NOMO-1 treated with dmso at 0.1 percent for 144 hours (cell line): ENCODE data around the gene SDHA.
"Not testable (repeated sequence)": the region's sequence is repeated elsewhere in the genome, so short reads cannot be mapped to it uniquely, and the experiment has no call there.

Experiments used
- DNase-seq: peaks from one replicate; lab custom pipeline; 2025; ENCODE audit not compliant: unreplicated experiment; lab: John Stamatoyannopoulos, UW

Gene SDHA

DNA sequence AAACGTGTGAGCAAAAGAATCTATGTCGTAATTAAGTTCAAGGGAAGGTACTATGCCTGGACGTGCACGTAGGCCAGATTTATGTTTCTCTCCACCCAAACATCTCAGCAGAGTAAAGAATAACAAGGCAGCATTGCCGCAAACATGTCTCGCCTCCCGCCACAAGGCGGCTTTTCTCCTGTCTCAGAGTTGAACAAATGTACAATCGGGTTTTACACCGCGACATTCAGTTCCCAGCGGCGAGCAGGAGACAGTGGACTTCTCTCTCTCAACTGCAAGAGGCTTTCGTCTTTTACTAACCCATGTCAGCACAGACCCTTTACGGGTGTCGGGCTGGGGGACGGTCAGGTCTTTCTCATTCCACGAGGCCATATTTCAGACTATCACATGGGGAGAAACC lies 21.1 kb upstream of the SDHA start:
- not testable (repeated sequence) for DNase-seq

DNA sequence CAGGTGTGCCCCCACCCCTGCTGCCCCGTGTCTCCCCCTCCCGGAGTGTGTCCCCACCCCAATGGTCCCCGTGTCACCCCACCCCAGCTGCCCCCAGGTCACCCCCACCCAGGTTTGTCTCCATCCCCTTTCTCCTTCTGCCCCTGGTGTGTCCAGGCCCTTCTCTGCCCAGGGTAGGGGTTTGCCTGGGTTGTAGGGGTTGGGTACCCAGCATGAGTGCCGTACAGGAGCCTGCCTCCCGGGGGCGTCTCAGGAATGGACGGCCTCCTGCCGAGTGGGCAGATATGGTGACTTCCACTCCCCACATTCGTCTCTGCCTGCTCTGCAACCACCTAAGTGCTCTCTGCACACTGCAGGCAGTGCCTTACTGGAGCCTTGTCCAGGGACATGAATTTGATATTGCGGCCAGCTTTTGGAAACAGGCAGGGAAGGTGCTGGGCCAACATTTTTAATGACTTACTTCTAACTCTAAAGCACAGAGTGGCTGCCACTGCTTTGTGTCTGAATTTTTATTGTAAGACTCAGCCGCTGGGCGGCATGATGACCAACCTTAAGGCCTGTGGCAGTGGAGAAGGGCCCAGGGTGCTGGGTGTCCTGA lies 20.1 kb upstream of the SDHA start:
- DNase-seq, result no peak

DNA sequence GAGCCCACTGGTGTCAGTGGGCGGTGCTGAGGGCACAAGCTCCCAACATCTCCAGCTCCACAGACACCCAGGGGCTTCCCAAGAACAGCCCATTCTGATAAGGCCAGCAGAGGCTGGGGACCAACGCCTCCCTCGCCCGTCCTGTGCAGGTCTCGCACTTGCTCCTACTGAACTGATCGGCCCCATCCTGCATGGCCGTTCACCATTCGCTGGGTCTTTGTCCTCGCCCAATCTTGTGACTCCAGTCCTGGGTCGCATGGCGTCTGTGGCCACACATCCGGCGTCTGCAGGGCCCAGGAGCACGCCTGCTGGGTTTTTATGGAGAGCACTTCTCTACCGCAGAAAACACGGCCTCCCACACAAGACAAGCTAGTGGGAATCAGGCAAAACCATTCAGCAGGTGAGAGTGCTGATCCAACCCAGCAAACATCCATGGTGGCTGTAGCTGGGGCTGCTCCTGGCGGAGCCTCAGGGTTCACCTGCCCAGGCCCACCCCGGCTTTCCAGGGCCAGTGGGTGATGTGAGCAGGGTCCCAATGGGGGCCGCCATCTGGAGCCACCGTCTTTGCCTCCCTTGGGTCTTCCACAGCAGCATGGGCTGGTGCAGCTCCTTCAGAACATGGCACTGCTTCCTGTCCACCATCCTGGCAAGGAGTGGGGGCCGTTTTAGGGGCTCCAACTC lies 19.5 kb upstream of the SDHA start:
- DNase-seq, result no peak

GRCh38 chr5:199197-199949 lies 18.7 kb upstream of the SDHA start:
- no peak for DNase-seq

DNA sequence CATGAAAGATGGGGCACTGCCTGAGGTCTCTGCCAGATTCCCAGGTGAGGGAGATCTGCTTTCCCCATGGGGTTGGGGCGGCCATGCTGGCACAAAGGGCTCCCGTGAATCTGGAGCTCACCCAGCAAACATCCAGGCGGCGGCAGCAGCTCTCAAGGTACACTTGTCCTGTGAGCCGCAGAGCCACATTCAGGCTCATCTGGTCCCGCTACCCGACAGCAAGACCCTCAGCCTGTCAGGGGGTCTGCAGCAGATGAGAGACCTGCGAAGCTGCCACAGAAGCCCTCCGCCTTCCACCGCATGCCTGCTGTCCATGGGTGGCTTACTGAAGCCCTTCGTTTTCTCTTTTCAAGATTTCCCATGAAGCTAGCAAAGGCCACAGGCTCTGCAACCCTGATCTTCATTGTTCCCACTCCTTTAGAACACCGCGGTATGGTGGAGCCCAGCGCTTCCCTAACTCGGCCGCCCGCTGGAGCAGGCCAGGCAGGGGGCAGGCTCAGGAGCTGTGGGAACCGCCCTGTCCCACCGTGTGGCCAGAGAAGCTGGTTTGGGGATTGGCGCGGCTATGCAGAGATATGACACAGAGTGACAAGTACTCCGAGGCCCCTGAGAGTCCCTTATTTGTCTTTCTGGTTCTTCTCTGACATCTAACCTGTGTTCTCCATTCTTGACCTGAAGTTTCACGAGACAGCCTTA lies 18.0 kb upstream of the SDHA start:
- no peak for DNase-seq

DNA sequence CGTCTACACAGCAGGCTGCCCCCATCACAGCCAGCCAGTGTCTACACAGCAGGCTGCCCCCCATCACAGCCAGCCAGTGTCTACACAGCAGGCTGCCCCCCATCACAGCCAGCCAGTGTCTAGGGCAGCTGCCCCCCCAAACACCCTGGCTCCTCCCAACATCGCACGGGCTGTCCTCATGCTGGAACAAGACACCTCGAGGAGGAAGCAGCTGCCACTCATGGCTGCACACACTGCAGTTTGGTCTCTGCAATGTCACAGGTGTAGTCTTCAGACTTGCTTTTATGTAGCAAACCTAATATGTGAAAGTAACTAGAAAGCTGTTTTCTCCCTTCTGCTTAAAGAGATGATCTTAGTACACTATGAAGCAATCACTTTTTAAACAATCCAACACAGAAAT lies 17.1 kb upstream of the SDHA start:
- no peak for DNase-seq

DNA sequence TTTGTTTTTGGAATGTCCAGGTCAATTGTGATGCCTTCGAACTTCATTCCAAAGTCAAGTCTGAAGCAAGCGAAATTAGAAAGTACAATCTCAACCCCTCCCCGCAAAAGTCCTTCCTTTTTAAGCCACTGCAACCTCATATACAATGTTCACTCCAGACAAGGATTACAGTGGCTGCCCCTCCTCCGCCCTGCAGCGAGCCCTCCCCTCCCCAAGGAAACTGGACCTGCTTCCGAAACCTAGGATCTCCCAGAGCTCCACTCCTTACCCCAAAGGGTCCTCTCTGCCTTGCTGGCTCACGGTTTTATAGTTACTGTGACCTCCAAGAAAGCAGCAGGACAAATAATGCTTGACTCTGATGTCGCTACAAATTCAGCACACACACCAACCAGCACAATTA lies 16.4 kb upstream of the SDHA start:
- no peak for DNase-seq

- DNase-seq, result no peak
Measured at GRCh38 chr5:203246-203930, 14.7 kb upstream of the SDHA start.

- no peak for DNase-seq
Measured at GRCh38 chr5:204001-204400, 14.1 kb upstream of the SDHA start.

- no peak for DNase-seq
Measured at GRCh38 chr5:204462-204861, 13.7 kb upstream of the SDHA start.

DNA sequence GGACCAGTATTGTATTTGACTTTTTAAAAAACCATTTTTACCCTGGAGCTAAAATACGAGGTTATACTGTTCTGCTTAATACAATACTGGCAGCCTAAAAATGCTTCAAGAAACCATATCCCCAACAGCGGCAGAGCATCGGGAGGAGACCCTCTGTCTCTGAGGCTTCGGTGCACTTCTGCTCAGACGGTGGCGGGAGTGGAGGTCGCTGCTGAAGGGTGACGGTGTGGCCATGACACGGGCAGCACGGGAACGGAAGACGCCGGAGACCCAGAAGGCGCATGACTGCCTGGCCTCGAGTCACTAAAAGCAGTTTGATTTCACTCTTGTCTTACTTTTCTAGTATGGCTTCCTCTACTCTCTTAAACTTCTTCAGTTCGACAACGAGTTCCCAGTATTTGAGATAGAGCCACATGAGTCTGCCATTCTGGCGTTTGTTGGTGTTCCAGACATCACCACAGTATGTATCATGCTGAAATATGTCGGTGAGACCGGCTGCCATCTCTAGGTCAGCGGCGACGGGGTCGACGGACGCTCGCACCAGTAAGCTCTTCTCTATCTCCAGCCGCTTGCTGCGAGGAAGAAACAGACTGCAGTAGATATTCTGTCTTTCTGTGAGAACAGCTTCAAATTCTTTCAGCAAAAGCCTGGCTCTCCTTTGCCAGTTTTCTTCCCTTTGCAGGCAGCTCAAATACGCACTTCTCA lies 13.0 kb upstream of the SDHA start:
- DNase-seq, result no peak

DNA sequence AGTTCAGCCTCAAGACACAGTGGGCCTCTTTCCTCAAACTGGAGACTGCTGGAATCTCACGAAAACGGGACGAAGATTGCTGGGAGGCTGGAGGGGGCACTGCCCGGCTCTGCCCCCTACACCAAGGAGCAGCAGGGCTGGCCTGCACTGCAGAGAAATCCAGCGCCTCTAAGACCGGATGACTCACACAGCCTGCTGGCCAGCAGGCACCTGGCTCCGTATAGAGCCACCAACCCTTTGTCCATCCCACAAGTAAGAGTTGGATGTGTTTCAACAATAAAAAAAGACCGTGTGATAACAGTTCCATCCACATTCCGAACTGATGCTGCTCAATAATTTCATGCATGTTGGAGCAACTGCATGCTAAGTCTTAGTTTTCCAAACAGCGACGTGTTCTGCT lies 11.7 kb upstream of the SDHA start:
- no peak for DNase-seq

- DNase-seq, result no peak
Measured at GRCh38 chr5:206927-207536, 11.1 kb upstream of the SDHA start.

GRCh38 chr5:207599-207998 lies 10.5 kb upstream of the SDHA start:
- no peak for DNase-seq

DNA sequence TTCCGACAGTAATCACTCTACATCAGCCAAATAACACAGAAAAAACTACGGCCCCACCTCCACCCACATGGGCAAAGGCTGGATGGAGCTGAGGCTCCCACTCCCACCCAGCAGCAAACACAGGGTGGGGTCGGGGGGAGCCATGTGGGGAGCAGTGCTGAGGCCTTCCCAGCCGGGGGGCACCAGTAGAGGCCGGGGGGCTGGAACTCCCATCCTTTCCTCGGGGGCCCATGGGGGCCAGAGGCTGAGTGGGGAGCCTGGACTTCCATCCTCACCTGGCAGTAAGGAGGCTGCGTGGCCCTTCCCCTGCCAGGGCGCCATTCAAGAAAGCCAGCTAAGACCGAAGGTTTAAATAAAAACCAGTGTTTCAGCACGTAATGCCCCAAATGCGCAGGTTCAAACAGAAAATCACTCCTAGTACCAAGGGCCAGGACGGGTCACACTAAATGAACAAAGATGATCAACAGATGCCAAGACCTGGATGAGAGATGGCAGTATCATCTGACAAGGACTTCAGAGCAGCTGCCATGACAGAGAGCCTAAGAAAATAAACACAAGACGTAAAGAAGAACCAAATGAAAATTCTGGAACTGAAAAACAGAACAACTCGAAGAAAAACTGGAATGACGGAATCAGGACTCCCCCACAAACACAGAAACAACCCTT lies 9.5 kb upstream of the SDHA start:
- DNase-seq, result no peak

- no peak for DNase-seq
Measured at GRCh38 chr5:213803-214395, 4.2 kb upstream of the SDHA start.

- not testable (repeated sequence) for DNase-seq
Measured at GRCh38 chr5:215256-215655, 2.9 kb upstream of the SDHA start.

- DNase-seq, result not testable (repeated sequence)
Measured at GRCh38 chr5:216076-216475, 2.0 kb upstream of the SDHA start.
